HG02852 (cell line): ENCODE data around the gene BDH1.

ENCODE experiments used
- ATAC-seq: cut with Tn5 transposase; IDR thresholded peaks from one replicate; pipeline ENCODE4 v1.9.1; 2021; ENCODE audit warnings: mild to moderate bottlenecking, moderate library complexity; ENCODE audit not compliant: unreplicated experiment

The BDH1 gene

GRCh38 chr3:197464794-197465193 is 91.0 kb downstream of the BDH1 start:
- ATAC-seq, result no peak

GRCh38 chr3:197463279-197463678 is 92.5 kb downstream of the BDH1 start:
- no peak for ATAC-seq

- no peak for ATAC-seq
Measured at GRCh38 chr3:197462808-197463207, 93.0 kb downstream of the BDH1 start.

- ATAC-seq, result no peak
Measured at GRCh38 chr3:197460639-197461038, 95.1 kb downstream of the BDH1 start.

GRCh38 chr3:197460002-197460401 is 95.8 kb downstream of the BDH1 start:
- no peak for ATAC-seq
